ENCODE results near the gene KRTAP4-16.
"Not testable (repeated sequence)": the region's sequence is repeated elsewhere in the genome, so short reads cannot be mapped to it uniquely, and the experiment has no call there.

The KRTAP4-16 gene

DNA sequence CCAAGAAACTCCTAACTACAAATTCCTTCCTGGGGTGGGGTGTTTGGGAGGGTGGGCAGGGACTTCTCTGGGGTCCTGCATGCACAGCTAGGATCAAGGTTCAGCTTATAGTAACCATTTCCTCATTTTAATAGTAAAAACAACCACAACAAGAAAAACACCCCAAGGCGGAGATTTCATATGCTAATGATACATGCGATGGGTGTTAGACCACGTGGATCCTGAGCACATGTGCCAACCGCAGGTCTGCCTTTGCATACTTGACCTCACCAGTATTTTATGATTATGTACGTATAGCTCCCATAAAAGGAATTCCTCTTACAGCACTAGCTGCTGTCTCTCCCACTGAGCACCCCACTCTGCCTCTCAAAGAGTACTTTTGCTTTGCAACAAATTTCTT lies 14.3 kb upstream of the KRTAP4-16 start:
- H3K9me3 ChIP-seq (ENCODE audit: control insufficient read depth, low read depth, low read length), result peaks cover 15% of the 10 kb centered on the region
- no peak overlapping the region for H3K9ac ChIP-seq (ENCODE audit: low read length)
- no peaks in the 10 kb centered on the region for H3K4me1 ChIP-seq (ENCODE audit: control insufficient read depth, low read depth, low read length)
- H3K4me3 ChIP-seq (ENCODE audit: low read length), result no peak overlapping the region
- no peak overlapping the region for H3K27ac ChIP-seq (ENCODE audit: low read length)
- H3K36me3 ChIP-seq (ENCODE audit: control insufficient read depth, low read depth, low read length), result no peaks in the 10 kb centered on the region
- no peaks in the 10 kb centered on the region for H3K27me3 ChIP-seq (ENCODE audit: control insufficient read depth, insufficient read depth, low read length)

DNA sequence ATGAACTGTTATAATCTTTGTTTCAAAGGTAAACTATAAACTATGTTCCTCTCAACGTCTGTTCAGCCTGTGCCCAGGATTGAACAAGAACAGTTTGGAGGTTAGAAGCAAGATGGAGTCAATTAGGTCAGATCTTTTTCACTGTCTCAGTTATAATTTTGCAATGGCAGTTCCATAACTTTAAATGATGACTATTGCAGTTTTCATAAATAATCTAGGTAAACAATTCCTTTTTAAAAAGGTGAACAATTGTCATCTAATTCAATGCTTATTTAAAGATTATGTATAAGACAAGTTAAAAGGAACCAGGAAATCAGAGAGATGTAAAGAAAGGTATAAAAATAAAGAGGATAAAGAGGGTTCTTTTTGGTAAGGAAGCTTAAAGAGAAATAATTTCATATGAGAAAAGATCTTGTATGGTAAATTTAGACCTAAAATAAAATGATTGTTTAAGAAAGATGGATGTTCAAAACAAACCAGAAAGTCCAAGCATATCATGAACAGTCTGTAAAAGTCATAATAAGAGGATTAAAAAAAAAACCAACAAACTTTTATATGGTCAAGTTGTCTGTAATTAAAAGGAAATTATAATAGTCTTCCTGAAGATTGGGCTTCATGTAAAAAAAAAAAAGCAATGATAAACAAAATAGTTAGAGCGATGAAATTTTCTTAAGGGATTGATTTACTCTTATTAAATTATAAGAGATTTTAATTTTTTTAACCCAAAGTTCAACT lies 9.3 kb upstream of the KRTAP4-16 start:
- no peaks in the 10 kb centered on the region for H3K36me3 ChIP-seq (ENCODE audit: control insufficient read depth, low read depth, low read length)
- H3K27me3 ChIP-seq (ENCODE audit: control insufficient read depth, insufficient read depth, low read length), result no peaks in the 10 kb centered on the region
- peaks cover 25% of the 10 kb centered on the region for H3K9me3 ChIP-seq (ENCODE audit: control insufficient read depth, low read depth, low read length)
- H3K9ac ChIP-seq (ENCODE audit: low read length), result no peak overlapping the region
- no peak overlapping the region for H3K4me3 ChIP-seq (ENCODE audit: low read length)
- H3K27ac ChIP-seq (ENCODE audit: low read length), result no peak overlapping the region
- H3K4me1 ChIP-seq (ENCODE audit: control insufficient read depth, low read depth, low read length), result peaks cover 20% of the 10 kb centered on the region

DNA sequence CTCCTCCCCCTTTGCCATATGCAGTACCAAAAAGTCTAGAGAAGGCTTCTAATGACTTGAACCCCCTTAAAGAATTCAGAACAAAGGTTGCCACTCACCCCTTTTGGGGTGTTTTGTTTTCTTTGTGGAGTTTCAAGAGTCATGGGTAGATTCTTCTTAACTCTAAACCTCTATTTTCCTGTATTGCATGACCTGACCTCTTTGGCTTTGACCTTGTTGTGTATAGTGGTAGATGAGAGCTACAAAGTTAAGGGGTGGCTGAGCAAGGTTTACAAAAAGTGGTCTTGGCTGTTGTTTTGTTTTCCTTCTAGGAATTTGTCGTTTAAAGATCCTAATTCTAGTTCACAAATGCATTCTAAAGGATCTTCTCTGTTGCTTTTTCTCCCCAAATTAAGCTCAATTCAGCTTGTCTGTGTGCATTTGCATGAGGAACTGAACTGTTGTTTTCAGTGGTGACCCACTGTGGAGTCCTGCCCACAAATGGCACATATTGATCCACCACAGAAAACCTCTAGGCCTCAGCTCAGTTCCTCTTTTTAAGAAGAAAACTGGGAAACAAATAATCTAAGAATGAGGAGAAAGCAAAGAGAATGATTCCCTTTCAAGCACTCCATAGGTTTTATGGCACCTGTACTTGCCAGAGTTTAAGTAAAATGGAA lies 6.8 kb upstream of the KRTAP4-16 start:
- H3K27ac ChIP-seq (ENCODE audit: low read length); H3K9ac ChIP-seq (ENCODE audit: low read length); H3K27me3 ChIP-seq (ENCODE audit: control insufficient read depth, insufficient read depth, low read length); H3K36me3 ChIP-seq (ENCODE audit: control insufficient read depth, low read depth, low read length); H3K4me3 ChIP-seq (ENCODE audit: low read length): not testable (repeated sequence)
- H3K9me3 ChIP-seq (ENCODE audit: control insufficient read depth, low read depth, low read length), result peaks cover 20% of the 10 kb centered on the region
- peaks cover 24% of the 10 kb centered on the region for H3K4me1 ChIP-seq (ENCODE audit: control insufficient read depth, low read depth, low read length)

DNA sequence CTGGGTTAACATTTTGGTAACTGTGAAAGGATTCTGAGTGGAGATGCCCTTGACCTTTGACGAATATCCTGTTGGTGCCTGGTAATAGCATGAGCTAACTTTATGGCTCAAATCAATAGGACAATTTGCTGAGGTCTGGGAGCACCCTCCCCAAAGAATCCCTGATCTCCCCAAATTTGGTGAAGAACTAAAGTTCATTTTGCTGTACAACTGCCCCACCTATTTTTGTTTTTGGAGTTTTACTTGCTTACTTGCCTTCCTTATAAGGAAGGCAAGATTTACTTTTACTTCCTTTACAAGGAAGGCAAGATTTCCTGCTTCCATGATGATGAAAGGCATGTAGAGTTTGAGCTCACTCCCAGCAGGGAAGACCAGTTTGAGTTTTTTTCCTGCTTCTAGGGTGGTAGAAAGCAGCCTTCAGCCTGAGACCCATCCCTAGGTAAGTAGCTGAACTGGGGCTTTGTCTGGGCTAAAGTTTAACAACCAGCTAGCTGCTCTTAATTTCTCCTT lies 6.0 kb upstream of the KRTAP4-16 start:
- Histone ChIP-seq H3K36me3 (ENCODE audit: control insufficient read depth, low read depth, low read length) (no peaks in the 10 kb centered on the region), H3K9me3 (ENCODE audit: control insufficient read depth, low read depth, low read length) (peaks cover 18% of the 10 kb centered on the region), H3K9ac (ENCODE audit: low read length) (no peak overlapping the region), H3K4me1 (ENCODE audit: control insufficient read depth, low read depth, low read length) (peaks cover 24% of the 10 kb centered on the region), H3K27me3 (ENCODE audit: control insufficient read depth, insufficient read depth, low read length) (no peaks in the 10 kb centered on the region), H3K27ac (ENCODE audit: low read length) (no peak overlapping the region), H3K4me3 (ENCODE audit: low read length) (no peak overlapping the region)

DNA sequence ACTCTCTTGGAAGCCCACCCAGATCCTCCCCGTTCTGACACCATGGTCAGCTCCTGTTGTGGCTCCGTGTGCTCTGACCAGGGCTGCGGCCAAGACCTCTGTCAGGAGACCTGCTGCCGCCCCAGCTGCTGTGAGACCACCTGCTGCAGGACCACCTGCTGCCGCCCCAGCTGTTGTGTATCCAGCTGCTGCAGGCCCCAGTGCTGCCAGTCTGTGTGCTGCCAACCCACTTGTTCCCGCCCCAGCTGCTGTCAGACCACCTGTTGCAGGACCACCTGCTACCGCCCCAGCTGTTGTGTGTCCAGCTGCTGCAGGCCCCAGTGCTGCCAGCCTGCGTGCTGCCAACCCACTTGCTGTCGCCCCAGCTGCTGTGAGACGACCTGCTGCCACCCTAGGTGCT lies 3.3 kb upstream of the KRTAP4-16 start, which contains the start of gene KRTAP4-9:
TSS of gene KRTAP4-9 (plus strand) at position 43 of the 400 bp plus-strand sequence. CDS start at position 43, 0 bp downstream.
- H3K4me3 ChIP-seq (ENCODE audit: low read length); H3K9me3 ChIP-seq (ENCODE audit: control insufficient read depth, low read depth, low read length); H3K27ac ChIP-seq (ENCODE audit: low read length); H3K27me3 ChIP-seq (ENCODE audit: control insufficient read depth, insufficient read depth, low read length); H3K9ac ChIP-seq (ENCODE audit: low read length); H3K36me3 ChIP-seq (ENCODE audit: control insufficient read depth, low read depth, low read length): not testable (repeated sequence)
- peaks cover 24% of the 10 kb centered on the region for H3K4me1 ChIP-seq (ENCODE audit: control insufficient read depth, low read depth, low read length)

DNA sequence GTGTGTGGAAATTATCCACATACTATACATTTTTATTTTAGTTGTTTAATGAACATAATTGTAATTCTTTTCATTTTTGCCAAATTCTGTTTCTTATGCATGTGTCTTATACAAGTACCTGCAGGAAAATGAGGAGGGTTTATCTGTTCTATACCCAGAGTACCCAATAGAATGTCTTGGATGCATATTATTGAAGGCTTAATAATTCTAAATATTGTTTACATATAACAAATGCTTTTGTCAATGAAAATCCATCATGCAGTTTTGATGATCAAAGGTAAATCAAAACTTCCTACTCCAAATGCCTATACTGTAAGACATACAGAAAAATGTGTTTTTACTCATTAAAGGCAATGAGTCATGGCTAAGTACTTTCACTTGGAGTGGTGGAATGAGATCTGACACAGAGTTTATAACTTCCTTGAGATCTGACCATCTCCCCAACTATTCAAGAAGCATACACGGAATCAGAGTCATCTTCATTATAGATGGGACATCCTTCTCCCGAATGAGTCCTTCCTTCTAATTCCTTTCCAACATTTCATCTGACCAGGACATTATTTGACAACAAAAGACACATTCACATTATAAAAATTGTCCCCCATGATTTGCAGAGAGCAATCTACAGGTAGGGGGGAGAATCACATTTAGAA lies 2.5 kb upstream of the KRTAP4-16 start:
- not testable (repeated sequence) for H3K4me3 ChIP-seq (ENCODE audit: low read length); H3K36me3 ChIP-seq (ENCODE audit: control insufficient read depth, low read depth, low read length); H3K27me3 ChIP-seq (ENCODE audit: control insufficient read depth, insufficient read depth, low read length); H3K27ac ChIP-seq (ENCODE audit: low read length); H3K9ac ChIP-seq (ENCODE audit: low read length); H3K9me3 ChIP-seq (ENCODE audit: control insufficient read depth, low read depth, low read length)
- H3K4me1 ChIP-seq (ENCODE audit: control insufficient read depth, low read depth, low read length), result peaks cover 24% of the 10 kb centered on the region

DNA sequence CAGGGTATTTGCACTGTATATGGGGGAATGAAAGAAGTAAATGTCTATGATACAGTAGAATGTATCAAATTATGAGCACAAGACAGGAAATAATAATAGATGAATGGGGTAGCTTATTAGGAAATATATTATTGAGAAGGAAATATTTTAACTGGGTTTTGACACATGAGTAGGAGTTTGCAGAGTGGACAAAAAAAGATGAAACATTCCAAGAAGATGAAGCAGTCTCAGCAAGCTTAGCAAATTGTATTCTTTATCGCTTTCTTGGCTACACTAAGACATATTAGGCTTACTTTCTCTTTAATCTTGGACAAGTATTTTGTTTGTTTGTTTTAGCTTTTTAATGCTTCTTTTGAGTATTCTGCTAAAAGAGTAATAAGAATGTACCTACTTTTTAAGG lies 1.9 kb upstream of the KRTAP4-16 start:
- Histone ChIP-seq H3K4me1 (ENCODE audit: control insufficient read depth, low read depth, low read length) (peaks cover 24% of the 10 kb centered on the region), H3K9me3 (ENCODE audit: control insufficient read depth, low read depth, low read length) (no peaks in the 10 kb centered on the region), H3K4me3 (ENCODE audit: low read length) (no peak overlapping the region), H3K27me3 (ENCODE audit: control insufficient read depth, insufficient read depth, low read length) (no peaks in the 10 kb centered on the region), H3K36me3 (ENCODE audit: control insufficient read depth, low read depth, low read length) (no peaks in the 10 kb centered on the region), H3K27ac (ENCODE audit: low read length) (no peak overlapping the region), H3K9ac (ENCODE audit: low read length) (no peak overlapping the region)

DNA sequence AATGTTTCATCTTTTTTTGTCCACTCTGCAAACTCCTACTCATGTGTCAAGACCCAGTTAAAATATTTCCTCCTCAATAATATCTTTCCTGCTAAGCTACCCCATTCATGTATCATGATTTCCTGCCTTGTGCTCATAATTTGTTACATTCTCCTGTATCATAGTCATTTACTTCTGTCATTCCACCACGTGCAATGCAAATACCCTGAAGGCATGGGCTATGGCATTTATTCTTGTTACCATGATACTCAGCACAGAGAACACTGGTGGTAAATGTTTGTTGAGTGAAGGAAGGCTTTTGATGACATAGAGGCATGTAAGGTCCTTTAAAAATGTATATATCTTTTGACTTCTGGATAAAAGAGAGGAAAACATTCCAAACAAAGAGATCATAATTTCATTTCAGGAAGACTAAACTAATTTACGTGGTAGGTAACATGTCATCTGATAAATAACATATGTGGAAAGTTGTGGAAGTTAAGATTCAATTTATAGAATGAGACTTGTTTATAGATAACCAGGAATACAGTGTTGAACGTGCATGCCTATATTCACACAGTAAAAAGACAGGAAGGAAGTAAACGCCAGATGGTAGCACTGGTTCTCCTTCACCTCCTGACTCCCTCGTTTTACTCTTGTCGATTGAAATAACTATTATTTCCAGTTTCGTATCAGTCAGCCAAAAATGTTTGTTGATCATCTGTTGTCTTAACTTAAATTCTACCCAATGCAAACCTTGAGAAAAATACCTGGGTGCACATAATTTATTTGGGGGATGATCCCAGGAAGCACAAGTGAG lies 2.1 kb downstream of the KRTAP4-16 start:
- not testable (repeated sequence) for H3K4me3 ChIP-seq (ENCODE audit: low read length); H3K27ac ChIP-seq (ENCODE audit: low read length); H3K36me3 ChIP-seq (ENCODE audit: control insufficient read depth, low read depth, low read length); H3K4me1 ChIP-seq (ENCODE audit: control insufficient read depth, low read depth, low read length); H3K27me3 ChIP-seq (ENCODE audit: control insufficient read depth, insufficient read depth, low read length); H3K9ac ChIP-seq (ENCODE audit: low read length); H3K9me3 ChIP-seq (ENCODE audit: control insufficient read depth, low read depth, low read length)

DNA sequence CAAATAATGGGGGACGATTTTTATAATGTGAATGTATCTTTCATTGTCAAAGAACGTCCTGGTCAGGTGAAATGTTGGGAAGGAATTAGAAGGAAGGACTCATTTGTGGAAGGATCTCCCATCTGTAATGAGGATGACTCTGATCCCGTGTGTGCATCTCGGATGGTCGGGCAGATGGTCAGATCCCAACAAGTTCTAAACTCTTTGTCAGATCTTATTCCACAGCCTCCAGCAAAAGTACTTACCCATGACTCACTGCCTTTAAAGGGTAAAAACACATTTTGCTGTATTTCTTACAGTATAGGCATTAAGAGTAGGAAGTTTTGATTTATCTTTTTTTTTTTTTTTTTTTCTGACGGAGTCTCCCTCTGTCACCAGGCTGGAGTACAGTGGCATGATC lies 3.5 kb downstream of the KRTAP4-16 start:
- no peaks in the 10 kb centered on the region for H3K4me1 ChIP-seq (ENCODE audit: control insufficient read depth, low read depth, low read length)
- H3K27ac ChIP-seq (ENCODE audit: low read length), result no peak overlapping the region
- no peak overlapping the region for H3K4me3 ChIP-seq (ENCODE audit: low read length)
- no peaks in the 10 kb centered on the region for H3K27me3 ChIP-seq (ENCODE audit: control insufficient read depth, insufficient read depth, low read length)
- H3K9ac ChIP-seq (ENCODE audit: low read length), result no peak overlapping the region
- H3K36me3 ChIP-seq (ENCODE audit: control insufficient read depth, low read depth, low read length), result no peaks in the 10 kb centered on the region
- peaks cover 3% of the 10 kb centered on the region for H3K9me3 ChIP-seq (ENCODE audit: control insufficient read depth, low read depth, low read length)

DNA sequence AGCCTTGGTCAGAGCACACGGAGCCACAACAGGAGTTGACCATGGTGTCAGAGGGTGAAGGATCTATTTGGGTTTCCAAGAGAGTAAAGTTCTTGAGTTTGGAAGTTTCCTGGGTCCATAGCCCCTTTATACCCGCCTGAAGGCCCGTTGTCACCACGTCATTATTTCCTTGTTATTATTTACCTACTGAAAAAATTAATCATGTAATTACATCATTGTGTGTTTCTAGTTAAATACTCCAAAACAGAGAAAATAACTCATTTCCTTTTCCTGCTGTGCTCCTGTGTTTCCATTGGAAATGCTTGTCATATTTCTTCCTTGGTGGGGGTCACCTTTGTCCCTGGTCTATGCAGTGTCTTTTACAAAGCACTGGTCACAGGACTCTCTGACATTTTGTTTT lies 4.0 kb downstream of the KRTAP4-16 start, which contains the start of gene KRTAP4-8:
TSS of gene KRTAP4-8 (minus strand) at position 101 of the 400 bp plus-strand sequence. CDS start at position 43, 58 bp downstream.
- no peak within 1 kb of the TSS for H3K27ac ChIP-seq (ENCODE audit: low read length)
- no peaks in the 10 kb centered on the region for H3K27me3 ChIP-seq (ENCODE audit: control insufficient read depth, insufficient read depth, low read length)
- no peaks in the 10 kb centered on the region for H3K36me3 ChIP-seq (ENCODE audit: control insufficient read depth, low read depth, low read length)
- no peaks in the 10 kb centered on the region for H3K4me1 ChIP-seq (ENCODE audit: control insufficient read depth, low read depth, low read length)
- H3K4me3 ChIP-seq (ENCODE audit: low read length), result no peak within 1 kb of the TSS
- H3K9me3 ChIP-seq (ENCODE audit: control insufficient read depth, low read depth, low read length), result peaks cover 3% of the 10 kb centered on the region
- no peak within 1 kb of the TSS for H3K9ac ChIP-seq (ENCODE audit: low read length)

DNA sequence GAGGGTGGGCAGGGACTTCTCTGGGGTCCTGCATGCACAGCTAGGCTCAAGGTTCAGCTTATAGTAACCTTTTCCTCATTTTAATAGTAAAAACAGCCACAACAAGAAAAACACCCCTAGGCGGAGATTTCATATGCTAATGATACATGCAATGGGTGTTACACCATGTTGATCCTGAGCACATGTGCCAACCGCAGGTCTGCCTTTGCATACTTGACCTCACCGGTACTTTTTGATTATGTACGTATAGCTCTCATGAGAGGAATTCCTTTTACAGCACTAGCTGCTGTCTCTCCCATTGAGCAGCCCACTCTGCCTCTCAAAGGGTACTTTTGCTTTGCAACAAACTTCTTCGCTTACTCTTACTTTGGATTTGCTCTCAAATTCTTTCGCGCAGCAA lies 6.0 kb downstream of the KRTAP4-16 start:
- H3K9me3 ChIP-seq (ENCODE audit: control insufficient read depth, low read depth, low read length), result peaks cover 3% of the 10 kb centered on the region
- no peak overlapping the region for H3K9ac ChIP-seq (ENCODE audit: low read length)
- H3K4me1 ChIP-seq (ENCODE audit: control insufficient read depth, low read depth, low read length), result no peaks in the 10 kb centered on the region
- H3K36me3 ChIP-seq (ENCODE audit: control insufficient read depth, low read depth, low read length), result no peaks in the 10 kb centered on the region
- H3K27ac ChIP-seq (ENCODE audit: low read length), result no peak overlapping the region
- H3K27me3 ChIP-seq (ENCODE audit: control insufficient read depth, insufficient read depth, low read length), result no peaks in the 10 kb centered on the region
- no peak overlapping the region for H3K4me3 ChIP-seq (ENCODE audit: low read length)

Data from iPS-18a (cell line).